CD14-positive monocyte (primary cell): ENCODE measurements around the gene IL5. TPM values are rescaled to one million over a fixed set of nuclear protein-coding genes. Genes with fewer than 3 reads are reported as not detected.

Experiments used
- DNase-seq, 3 donors: peaks; one replicate each; pipeline ENCODE4 v3.0.0-alpha.2; 2011 to 2022
- H2AFZ ChIP-seq: 2 replicates; pipeline ENCODE4 v1.6.0; 2012; ENCODE audit warnings: mild to moderate bottlenecking, low read depth, low read length, inconsistent platforms; ENCODE audit not compliant: insufficient read depth, poor library complexity, severe bottlenecking
- H3K27ac ChIP-seq, 2 donors: 1 replicate in 1 of 2; 2 replicates in 1 of 2; pipeline ENCODE4 v1.5.1; 2012 to 2013; ENCODE audit warnings: low read length in 2 of 2, control low read depth in 1 of 2, inconsistent platforms in 1 of 2, low read depth in 1 of 2, mild to moderate bottlenecking in 1 of 2
- H3K27me3 ChIP-seq, 2 donors: one replicate each; pipeline versions ENCODE4 v1.6.0 to v1.6.1; 2011 to 2013; ENCODE audit warnings: low read length in 2 of 2; ENCODE audit not compliant: control insufficient read depth in 2 of 2, insufficient read depth in 2 of 2
- H3K36me3 ChIP-seq, 2 donors: replicated peaks in 1 of 2; 1 replicate in 1 of 2; 2 replicates in 1 of 2; pipeline versions ENCODE4 v1.5.1 to v1.6.1; 2012 to 2013; ENCODE audit warnings: low read length in 2 of 2, control low read depth in 1 of 2, inconsistent platforms in 1 of 2, mild to moderate bottlenecking in 1 of 2; ENCODE audit not compliant: insufficient read depth in 2 of 2, control insufficient read depth in 1 of 2
- H3K4me1 ChIP-seq, 2 donors: 1 replicate in 1 of 2; 2 replicates in 1 of 2; pipeline versions ENCODE4 v1.5.1 to v1.6.1; 2012 to 2013; ENCODE audit warnings: low read length in 2 of 2, control low read depth in 1 of 2, inconsistent platforms in 1 of 2, mild to moderate bottlenecking in 1 of 2, moderate library complexity in 1 of 2; ENCODE audit not compliant: insufficient read depth in 2 of 2, control insufficient read depth in 1 of 2
- H3K4me2 ChIP-seq: replicated peaks from 2 replicates; pipeline ENCODE3; 2012; ENCODE audit warnings: low read length, moderate library complexity, mild to moderate bottlenecking; ENCODE audit not compliant: poor library complexity, severe bottlenecking; ENCODE audit errors: extremely low read depth
- H3K4me3 ChIP-seq, 3 experiments: fragments of 200-600 bp in 1 of 3; sonication (generic) in 1 of 3; replicated peaks in 1 of 3; 1 replicate in 2 of 3; 2 replicates in 1 of 3; pipeline ENCODE4 v1.5.1; 2011 to 2013; ENCODE audit warnings: low read length in 3 of 3, mild to moderate bottlenecking in 3 of 3, control low read depth in 2 of 3, low read depth in 2 of 3, inconsistent platforms in 1 of 3, moderate library complexity in 1 of 3
- H3K79me2 ChIP-seq: 2 replicates; pipeline ENCODE4 v1.6.0; 2012; ENCODE audit warnings: mild to moderate bottlenecking, control low read depth, inconsistent platforms, low read length, moderate library complexity; ENCODE audit not compliant: insufficient read depth
- H3K9ac ChIP-seq: 2 replicates; pipeline ENCODE4 v1.6.0; 2017; ENCODE audit warnings: low read length, mild to moderate bottlenecking; ENCODE audit not compliant: insufficient read depth, poor library complexity, severe bottlenecking
- H3K9me3 ChIP-seq, 2 donors: replicated peaks in 1 of 2; 1 replicate in 1 of 2; 2 replicates in 1 of 2; pipeline versions ENCODE4 v1.5.1 to v1.6.1; 2012 to 2013; ENCODE audit warnings: low read length in 2 of 2, control low read depth in 1 of 2; ENCODE audit not compliant: control insufficient read depth in 1 of 2, insufficient read depth in 1 of 2
- H4K20me1 ChIP-seq: 2 replicates; pipeline ENCODE4 v1.6.0; 2012; ENCODE audit warnings: mild to moderate bottlenecking, low read length, control low read depth, moderate library complexity; ENCODE audit not compliant: insufficient read depth
- H3K27ac Mint-ChIP-seq, 7 donors: one replicate each; pipeline ENCODE4 v1.8.0; 2020; ENCODE audit warnings: mild to moderate bottlenecking in 7 of 7, mixed read lengths in 7 of 7, moderate library complexity in 6 of 7, inconsistent platforms in 2 of 7
- H3K27me3 Mint-ChIP-seq, 3 donors: one replicate each; pipeline ENCODE4 v1.8.0; 2021 to 2022; ENCODE audit warnings: low read depth in 3 of 3, mild to moderate bottlenecking in 3 of 3, mixed read lengths in 3 of 3, moderate library complexity in 3 of 3, inconsistent platforms in 1 of 3
- H3K36me3 Mint-ChIP-seq, 2 donors: one replicate each; pipeline ENCODE4 v1.8.0; 2020; ENCODE audit warnings: mixed read lengths in 2 of 2, inconsistent platforms in 1 of 2, mild to moderate bottlenecking in 1 of 2
- H3K4me1 Mint-ChIP-seq: one replicate; pipeline ENCODE4 v1.8.0; 2020; ENCODE audit warnings: mild to moderate bottlenecking, mixed read lengths
- H3K4me3 Mint-ChIP-seq, 2 donors: one replicate each; pipeline ENCODE4 v1.8.0; 2020; ENCODE audit warnings: mild to moderate bottlenecking in 2 of 2, mixed read lengths in 2 of 2, moderate library complexity in 1 of 2
- H3K9me3 Mint-ChIP-seq, 7 donors: one replicate each; pipeline ENCODE4 v1.8.0; 2020 to 2022; ENCODE audit warnings: mixed read lengths in 7 of 7, mild to moderate bottlenecking in 6 of 7, moderate library complexity in 6 of 7, inconsistent platforms in 2 of 7
- WGBS: methylation state at CpG from one replicate; pipeline ENCODE4 v1.1.5; 2013; ENCODE audit warnings: missing lambda C conversion rate; ENCODE audit not compliant: insufficient coverage; 5-methylcytosine and 5-hydroxymethylcytosine counted together
- intact Hi-C, 2 donors: fragments of 100-400 bp; cut with micrococcal nuclease; formaldehyde crosslinking; loops; one replicate each; pipeline versions ENCODE4 v1.15.0 to v1.15.1; 2023
- polyA plus RNA-seq, 3 donors: library from polyadenylated mRNA; depleted of rRNA in 1 of 3; unstranded in 2 of 3; stranded (reverse) in 1 of 3; fragments of 300-500 nt in 2 of 3; fragments of >200 nt in 1 of 3; fragmentation: Illumina TruSeq in 2 of 3; gene quantifications; 1 replicate in 2 of 3; 2 replicates in 1 of 3; pipeline ENCODE4 v1.2.3, GENCODE V29; 2012 to 2021
- TF ChIP-seq, protein P1 (sequence below): fragments of 200-600 bp; IDR thresholded peaks from one replicate; pipeline ENCODE4 v1.8.0; 2022; ENCODE audit warnings: antibody characterized with exemption, mild to moderate bottlenecking

Gene IL5
- polyA plus RNA-seq, 3 donors: not detected

DNA sequence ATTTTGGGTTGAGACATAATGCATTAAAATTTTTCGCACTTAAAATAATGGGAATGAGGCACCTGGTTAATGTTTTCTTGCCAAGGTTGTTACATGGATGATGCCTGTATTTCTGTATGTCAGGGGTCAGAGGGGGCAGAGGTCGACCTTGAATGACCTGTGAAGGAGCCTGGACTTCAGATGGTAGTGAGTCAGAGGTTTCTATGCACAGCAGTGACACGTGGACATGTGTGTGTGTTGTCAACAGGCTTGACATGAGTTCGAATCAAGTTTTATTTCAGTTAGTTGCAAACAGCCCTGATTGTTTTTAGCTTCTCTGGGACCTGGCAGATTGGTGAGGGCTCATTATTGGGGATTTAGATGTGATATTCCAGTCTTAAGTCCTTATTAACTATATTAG, 3.6 kb downstream of the IL5 start:
- H4K20me1 ChIP-seq: no peaks in the 10 kb centered on the region
- no peak overlapping the region for H3K4me3 Mint-ChIP-seq
- 85% methylated on average over 2 of the region's 4 CpGs for WGBS
- intact Hi-C loops: no loop called here
- no peaks in the 10 kb centered on the region for H3K4me1 Mint-ChIP-seq
- H3K4me2 ChIP-seq: no peak overlapping the region
- H2AFZ ChIP-seq: no peak overlapping the region
- peaks cover 3 to 9% (median 6%) of the 10 kb centered on the region in 3 donors for H3K27me3 Mint-ChIP-seq
- H3K9me3 Mint-ChIP-seq: peaks cover 0 to 2% (median 0%) of the 10 kb centered on the region in 7 donors
- no peaks in the 10 kb centered on the region for H3K9me3 ChIP-seq
- H3K4me3 ChIP-seq: no peak overlapping the region
- no peak overlapping the region for H3K9ac ChIP-seq
- no peaks in the 10 kb centered on the region for H3K36me3 Mint-ChIP-seq
- no peak for DNase-seq
- no peak overlapping the region for H3K27ac Mint-ChIP-seq
- no peaks in the 10 kb centered on the region for H3K4me1 ChIP-seq
- H3K27me3 ChIP-seq: no peaks in the 10 kb centered on the region
- H3K79me2 ChIP-seq: no peaks in the 10 kb centered on the region
- no peak overlapping the region for H3K27ac ChIP-seq
- H3K36me3 ChIP-seq: no peaks in the 10 kb centered on the region
- TF ChIP-seq, protein P1, sequence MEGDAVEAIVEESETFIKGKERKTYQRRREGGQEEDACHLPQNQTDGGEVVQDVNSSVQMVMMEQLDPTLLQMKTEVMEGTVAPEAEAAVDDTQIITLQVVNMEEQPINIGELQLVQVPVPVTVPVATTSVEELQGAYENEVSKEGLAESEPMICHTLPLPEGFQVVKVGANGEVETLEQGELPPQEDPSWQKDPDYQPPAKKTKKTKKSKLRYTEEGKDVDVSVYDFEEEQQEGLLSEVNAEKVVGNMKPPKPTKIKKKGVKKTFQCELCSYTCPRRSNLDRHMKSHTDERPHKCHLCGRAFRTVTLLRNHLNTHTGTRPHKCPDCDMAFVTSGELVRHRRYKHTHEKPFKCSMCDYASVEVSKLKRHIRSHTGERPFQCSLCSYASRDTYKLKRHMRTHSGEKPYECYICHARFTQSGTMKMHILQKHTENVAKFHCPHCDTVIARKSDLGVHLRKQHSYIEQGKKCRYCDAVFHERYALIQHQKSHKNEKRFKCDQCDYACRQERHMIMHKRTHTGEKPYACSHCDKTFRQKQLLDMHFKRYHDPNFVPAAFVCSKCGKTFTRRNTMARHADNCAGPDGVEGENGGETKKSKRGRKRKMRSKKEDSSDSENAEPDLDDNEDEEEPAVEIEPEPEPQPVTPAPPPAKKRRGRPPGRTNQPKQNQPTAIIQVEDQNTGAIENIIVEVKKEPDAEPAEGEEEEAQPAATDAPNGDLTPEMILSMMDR: no peak

GRCh38 chr5:132530946-132531345, 12.4 kb downstream of the IL5 start:
- intact Hi-C loops: no loop called here

More at GRCh38 chr5:132530946-132531345, 12.4 kb downstream of the IL5 start:
- TF ChIP-seq, protein P1: no peak
- no peak overlapping the region for H3K27ac ChIP-seq
- H2AFZ ChIP-seq: no peak overlapping the region
- H3K9me3 ChIP-seq: no peaks in the 10 kb centered on the region
- no CpG with 5 or more reads among the region's 4 CpGs for WGBS
- no peaks in the 10 kb centered on the region for H3K79me2 ChIP-seq
- Mint-ChIP-seq H3K9me3 (peaks cover 0 to 5% (median 0%) of the 10 kb centered on the region in 7 donors), H3K27me3 (peaks cover 5 to 15% (median 6%) of the 10 kb centered on the region in 3 donors), H3K27ac (no peak overlapping the region), H3K4me3 (no peak overlapping the region), H3K4me1 (peaks cover 18% of the 10 kb centered on the region), H3K36me3 (no peaks in the 10 kb centered on the region)
- H3K4me2 ChIP-seq: no peak overlapping the region
- H3K36me3 ChIP-seq: no peaks in the 10 kb centered on the region
- no peaks in the 10 kb centered on the region for H4K20me1 ChIP-seq
- no peak overlapping the region for H3K9ac ChIP-seq
- no peak overlapping the region for H3K4me3 ChIP-seq
- H3K27me3 ChIP-seq: no peaks in the 10 kb centered on the region
- peaks cover 15 to 16% of the 10 kb centered on the region in 2 donors for H3K4me1 ChIP-seq
- no peak for DNase-seq
